HG02884 (cell line): ENCODE measurements around the gene CLDN11.

Source experiments
- ATAC-seq: cut with Tn5 transposase; IDR thresholded peaks from one replicate; pipeline ENCODE4 v1.9.1; 2021; ENCODE audit warnings: mild to moderate bottlenecking, moderate library complexity; ENCODE audit not compliant: unreplicated experiment

CLDN11 gene

DNA sequence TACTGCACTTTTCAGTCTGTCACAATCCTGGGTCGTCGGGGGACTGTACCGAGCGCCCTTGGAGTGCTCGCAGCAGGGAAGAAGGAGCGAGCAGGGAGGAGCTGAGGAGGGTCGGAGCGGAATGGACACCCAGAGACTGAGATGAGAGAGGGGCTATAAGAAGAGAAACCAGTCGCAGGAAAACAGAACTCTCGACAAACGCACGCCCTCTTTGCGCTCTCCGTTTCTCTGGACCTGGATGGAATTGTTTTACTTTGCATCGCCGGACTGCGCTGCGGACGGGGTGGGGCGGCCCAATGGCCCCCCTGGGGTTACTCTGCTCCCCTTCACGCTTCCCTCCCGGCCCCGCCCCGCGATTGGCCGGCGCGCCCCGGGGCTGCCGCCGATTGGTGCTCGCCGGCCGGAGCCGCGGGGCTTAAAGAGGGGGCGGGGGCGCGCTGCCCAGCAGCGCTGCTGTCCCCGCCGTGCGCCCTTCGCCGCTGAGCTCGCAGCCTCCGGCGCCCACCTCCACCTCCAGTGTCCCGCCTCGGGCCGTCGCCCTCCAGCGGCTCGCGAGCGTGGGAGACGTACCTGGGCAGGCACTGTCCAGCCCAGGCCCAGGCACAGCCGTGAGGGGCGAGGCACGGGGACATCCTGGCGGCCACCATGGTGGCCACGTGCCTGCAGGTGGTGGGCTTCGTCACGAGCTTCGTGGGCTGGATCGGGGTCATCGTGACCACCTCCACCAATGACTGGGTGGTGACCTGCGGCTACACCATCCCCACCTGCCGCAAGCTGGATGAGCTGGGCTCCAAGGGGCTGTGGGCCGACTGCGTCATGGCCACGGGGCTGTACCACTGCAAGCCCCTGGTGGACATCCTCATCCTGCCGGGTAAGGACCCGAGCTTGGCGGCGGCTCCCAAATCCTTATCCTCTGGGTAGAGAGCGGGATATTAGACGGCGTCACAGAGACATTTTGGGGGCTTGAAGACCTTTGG lies at the start of gene CLDN11:
Gene CLDN11, plus strand, starts transcription at position 447 of the 977 bp plus-strand sequence. Its CDS starts 199 bp downstream, at position 646.
- ATAC-seq = no peak

DNA sequence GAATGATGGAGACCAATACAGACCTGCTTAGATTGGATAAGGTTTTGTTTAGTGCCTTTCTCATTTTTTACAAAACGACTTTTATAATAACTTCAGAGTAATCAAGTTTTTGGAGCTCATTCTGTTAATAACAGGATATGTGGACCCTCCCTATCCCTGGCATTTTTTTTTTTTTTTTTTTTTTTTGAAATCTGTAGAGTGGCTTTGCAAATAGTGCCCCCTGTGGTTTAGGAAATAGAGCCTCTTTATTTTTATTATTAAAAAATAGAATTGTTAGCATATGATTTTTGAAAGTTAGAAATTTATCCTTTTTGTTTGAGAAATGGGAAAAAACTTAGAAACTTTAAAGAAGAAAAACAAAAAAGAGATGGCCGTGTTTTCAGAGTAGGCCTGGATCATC lies 49.7 kb upstream of the CLDN11 start:
- no peak for ATAC-seq

DNA sequence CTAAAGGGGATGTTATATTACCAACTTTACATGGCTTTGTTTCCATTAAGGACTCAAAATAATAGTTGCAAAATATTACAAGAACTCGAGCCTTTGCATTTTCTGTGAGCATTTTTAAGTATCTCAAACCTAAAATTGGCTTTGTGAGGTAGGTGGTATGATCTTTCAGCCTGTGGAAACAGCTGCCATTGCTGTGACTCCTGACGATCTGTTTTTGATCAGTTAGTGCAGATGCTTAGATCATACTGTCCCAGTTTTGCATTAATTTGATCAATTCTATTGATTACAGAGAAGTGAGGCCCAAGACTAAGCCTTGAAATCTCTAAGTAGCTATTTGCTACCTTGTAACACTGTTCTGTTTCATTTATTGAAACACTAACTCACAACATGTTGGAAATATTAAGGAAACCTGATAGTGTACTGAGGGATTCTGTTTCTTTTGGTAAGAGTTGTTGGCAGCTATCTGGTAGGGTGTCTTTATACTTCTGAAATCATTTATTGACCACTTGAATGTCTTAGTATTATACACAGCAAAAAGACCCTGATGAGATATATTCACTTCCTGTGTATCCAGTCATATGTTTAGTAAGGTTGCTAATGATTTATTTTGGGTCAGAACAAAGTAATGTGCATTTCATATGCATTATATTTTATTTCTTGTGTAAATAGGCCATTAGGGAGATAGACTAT lies 46.3 kb upstream of the CLDN11 start:
- ATAC-seq = no peak

DNA sequence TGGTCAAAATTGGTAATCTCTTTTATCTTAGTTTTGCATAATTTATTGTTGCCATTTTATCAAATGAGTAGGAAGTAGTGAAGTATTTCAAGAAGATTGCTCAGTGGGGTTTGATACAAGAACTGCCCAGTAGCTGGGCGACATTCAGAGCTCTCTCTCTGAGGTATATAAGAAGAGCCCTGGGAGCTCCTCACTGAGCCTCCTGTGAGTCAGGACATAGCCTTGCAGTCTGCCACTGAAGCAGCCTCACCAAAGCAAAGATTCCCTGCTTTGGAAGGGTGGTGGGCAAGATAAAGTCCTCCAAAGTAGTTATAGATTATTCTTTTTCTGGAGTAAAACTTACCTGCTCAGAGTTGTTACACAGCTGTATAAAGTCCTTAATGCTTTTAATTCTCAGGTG lies 35.1 kb upstream of the CLDN11 start:
- ATAC-seq = no peak

DNA sequence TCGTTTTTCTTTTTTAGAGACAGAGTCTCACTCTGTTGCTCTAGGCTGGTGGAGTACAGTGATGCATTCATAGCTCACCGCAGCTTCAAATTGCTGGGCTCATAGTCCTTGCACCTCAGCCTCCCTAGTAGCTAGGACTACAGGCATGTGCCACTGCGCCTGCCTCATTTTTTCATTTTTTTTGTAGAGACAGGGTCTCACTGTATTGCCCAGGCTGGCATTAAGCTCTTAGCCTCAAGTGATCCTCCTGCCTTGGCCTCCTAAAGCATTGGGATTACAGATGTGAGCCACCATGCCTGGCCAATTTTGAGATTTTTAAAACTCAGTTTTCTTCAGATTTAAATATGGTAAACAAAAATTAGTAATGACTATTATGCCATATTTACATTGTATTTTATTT lies 32.2 kb upstream of the CLDN11 start:
- no peak for ATAC-seq

DNA sequence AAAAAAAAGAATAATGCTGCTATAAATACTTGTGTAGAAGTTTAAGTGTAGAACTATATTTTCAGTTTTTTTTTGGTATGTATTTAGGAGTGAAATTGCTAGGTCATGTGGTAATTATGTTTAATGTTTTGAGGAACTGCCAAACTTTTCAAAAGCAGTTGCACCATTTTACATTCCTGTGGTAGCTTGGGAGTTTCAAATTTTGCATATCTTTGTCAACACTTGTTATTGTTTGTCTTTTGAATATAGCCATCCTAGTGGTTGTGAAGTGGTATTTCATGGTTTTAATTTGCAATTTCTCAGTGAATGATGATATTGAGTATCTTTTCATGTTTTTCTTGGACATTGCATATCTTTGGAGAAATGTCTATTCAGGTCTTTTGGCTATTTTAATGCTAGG lies 30.7 kb upstream of the CLDN11 start:
- no peak for ATAC-seq

DNA sequence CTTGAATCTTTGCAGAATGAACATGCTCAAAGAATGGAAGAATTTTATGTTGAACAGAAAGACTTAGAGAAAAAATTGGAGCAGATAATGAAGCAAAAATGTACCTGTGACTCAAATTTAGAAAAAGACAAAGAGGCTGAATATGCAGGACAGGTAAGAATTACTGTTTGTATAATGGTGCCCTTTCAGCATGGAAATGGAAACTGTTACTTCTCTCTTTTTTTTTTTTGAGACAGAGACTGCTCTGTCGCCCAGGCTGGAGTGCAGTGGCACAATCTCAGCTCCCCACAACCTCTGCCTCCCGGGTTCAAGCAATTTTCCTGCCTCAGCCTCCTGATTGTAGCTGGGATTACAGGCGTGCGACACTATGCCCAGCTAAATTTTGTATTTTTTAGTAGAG lies 27.6 kb upstream of the CLDN11 start:
- ATAC-seq = no peak

DNA sequence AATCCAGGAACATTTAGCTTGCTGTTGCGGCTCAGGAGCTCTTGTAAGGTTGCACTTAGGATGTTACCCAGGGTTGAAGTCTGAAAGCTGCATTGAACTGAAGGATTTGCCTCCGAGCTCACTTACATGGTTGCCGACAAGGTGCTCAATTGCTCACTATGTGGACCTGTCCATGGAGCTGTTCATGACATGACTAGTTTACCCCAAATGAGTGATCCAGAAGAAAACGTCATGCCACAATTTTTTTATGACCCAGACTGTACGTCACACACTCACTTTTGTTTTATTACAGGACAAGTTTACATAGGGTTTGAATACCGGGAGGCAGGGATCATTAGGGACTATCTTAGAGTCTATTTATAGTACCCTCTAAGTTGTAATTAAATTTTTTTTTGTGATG lies 21.0 kb upstream of the CLDN11 start:
- ATAC-seq = no peak

DNA sequence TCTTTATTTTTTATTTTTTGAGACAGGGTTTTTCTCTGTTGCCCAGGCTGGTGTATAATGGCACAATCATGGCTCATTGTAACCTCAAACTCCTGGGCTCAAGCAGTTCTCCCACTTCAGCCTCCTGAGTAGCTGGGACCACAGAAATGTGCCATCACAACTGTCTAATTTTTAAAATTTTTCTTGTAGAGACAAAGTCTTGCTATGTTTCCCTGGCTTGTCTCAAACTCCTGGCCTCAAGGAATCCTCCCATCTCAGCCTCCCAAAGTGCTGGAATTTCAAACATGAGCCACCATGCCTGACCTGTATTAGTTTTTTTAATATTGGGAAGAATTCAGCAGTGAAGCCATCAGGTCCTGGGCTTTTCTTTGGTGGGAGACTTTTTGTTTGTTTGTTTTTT lies 13.6 kb upstream of the CLDN11 start:
- no peak for ATAC-seq

DNA sequence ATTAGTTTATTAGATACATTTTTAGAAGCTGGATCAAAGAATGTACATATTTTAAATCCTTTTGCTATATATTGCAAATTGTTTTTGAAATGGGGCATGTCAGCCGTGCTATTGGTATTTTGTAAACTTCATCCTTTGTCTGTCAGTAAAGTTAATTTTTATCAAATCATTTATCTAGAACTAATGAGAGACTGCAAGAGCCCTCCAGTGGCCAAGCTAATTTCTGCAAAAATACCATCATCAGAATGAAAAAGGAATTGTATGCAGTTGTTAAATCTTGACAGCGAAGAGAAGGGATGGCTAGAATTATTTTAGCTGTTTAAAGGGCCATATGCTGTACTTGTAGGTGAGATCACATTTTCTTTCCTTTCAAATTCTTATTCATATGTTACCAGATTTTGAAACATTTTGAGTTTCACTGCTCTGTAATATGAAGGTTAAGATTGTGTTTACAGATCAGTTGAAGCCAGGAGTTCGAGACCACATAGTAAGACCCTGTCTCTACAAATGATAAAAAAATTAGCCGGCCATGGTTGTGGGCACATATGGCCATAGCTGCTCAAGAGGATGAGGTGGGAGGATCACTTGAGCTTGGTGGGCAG lies 8.1 kb upstream of the CLDN11 start:
- no peak for ATAC-seq

DNA sequence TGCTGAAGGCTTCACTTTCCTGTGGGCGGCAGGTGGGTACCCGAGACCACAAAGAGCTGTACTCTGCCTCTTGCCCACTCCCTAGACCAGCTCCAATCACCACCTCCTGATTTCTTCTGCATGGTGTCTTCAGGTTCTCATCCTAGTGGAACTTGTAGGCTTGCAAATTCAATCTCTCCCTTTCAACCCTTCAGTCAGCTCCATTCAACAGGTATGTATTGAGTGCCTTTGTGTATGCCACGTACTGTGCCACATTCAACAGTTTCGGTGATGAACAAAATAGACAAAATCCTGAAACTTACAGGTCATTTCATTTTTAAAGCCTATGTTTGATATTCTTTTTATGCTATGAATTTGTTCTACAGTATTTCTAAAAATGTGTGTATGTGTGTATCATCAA lies 5.4 kb upstream of the CLDN11 start:
- no peak for ATAC-seq

DNA sequence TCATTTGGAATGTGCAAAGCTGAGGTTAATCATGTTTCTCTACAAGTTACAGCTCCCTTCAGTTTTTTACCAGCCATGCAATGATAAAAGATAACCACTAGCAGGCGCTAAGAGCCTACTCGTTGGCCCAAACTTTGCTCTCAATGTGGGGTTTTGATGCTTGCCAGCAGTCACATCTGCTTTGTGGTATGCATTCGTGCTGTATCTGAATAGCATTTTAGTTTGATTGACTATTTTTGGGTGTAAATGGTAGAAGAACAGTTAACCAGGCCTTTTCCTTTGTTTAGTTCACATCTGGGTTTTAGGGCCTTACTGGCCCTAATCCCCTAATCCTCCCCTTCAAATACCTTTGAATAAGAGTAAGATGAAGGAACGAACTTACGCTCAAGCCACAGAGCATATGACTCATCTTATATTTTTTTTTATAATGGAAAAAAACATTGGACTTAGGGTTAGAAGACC lies 4.4 kb upstream of the CLDN11 start:
- peak; percentile 54 for ATAC-seq

DNA sequence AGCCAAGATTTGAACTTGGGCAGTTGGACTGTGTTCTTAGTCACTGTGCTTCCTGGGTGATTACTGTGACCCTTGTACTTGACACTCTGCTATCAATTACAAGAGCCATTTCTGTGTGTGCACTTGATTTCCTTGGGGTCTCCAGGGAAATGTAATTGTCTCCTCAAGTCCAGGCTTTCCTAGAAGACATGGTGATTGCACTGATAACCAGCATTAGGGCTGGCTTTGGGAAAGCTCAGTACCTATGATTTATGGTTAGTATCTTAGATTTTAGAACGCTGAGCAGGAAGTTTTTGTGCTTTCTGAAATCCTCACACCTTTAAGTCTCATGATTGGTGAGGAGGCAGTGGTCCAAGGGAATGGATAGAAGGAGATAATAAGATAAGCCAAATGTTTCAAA lies 1.6 kb upstream of the CLDN11 start:
- ATAC-seq = no peak

DNA sequence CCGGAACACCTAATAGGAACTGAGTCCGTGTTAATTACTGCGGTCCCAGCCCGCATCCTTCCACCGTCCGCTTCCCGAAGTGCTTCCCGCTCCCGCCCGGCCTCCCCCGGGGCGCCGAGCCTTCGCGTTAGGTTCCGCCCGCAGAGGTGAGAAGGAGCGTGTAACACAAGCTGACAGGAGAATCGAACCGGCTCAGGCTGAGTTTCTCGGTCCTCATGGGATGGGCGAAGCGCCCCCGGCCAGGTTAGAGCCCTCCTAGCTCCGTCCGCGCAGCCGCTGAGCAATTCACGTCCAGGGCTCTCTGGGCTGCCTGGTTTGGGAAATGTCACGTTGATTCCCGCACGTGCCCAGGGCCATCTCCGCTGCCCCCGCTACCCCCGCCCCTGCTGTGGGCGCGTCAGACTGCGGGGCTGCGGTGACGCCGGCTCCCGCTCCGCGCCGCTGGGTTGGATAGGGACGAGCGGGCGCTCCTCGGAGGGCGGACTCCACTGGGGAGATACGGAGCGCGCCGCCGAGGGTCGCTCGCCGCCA lies 954 bp downstream of the CLDN11 start:
- no peak for ATAC-seq

DNA sequence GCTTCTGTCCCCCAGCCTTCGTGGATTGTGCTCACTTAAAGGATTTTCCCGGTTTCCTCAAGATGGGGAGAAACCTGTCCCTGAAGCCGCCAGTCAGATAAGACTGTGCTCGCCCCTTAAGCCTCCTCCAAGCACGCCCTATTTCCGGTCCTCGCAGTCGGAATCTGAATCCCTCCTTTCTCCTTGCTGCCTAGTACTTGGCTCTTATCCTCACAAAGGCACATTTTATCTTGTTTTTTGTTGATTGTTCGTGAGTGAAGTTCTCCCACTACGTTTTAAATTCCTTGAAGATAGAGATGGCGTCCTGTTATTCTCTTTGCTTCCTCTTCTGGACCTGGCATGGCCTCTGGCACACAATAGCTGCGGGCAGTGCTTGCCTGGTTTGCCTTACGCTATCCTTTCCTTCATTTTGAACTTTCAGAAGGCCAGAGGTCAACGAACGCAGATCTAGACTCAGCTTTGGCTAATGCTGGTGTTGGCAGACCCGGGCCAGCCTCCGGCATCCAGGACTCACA lies 1.7 kb downstream of the CLDN11 start:
- no peak for ATAC-seq

DNA sequence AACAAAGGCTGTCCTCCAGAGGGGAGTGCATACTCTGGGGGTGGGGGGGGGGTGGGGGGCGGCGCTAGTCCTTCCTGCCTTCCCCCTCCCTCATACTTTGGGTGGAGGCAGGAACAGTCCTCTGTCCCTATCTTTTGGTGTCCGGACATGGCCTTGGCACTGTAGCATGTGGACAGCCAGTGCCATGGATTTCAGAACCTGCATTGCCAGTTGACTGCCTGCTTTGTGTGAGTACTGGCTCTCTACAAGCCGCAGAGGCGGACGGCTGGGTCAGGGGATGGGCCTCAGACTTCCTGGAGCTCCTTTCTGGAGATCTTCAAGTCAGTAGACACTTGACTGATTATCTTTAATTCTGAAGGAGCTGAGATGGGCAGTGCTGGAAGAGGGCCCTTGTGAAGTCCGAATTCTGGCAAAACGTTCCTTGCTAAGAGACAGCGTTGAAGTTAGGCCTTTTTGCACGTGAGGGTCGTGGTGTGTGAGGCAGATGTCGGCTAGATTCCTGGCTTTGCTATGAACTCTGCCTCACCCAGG lies 2.5 kb downstream of the CLDN11 start:
- ATAC-seq = no peak

DNA sequence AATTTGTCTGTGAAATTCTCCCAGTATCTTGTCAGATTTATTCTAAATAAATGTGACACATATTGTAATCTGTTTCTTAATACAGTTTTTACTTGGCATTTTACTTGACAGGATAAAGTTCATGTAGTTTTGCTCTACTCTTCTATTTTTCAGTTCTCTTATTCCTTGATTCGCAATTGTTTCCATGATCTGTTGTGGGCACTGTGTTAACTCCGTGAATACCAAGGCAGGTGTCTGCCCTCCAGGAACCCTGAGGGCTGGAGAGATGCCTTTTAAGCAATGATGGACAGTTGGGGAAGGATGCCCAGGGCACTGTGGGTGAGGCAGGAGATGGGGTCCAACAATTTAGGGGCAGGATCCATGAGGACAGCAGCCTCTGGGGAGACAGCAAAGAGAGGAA lies 3.1 kb downstream of the CLDN11 start:
- ATAC-seq = no peak

DNA sequence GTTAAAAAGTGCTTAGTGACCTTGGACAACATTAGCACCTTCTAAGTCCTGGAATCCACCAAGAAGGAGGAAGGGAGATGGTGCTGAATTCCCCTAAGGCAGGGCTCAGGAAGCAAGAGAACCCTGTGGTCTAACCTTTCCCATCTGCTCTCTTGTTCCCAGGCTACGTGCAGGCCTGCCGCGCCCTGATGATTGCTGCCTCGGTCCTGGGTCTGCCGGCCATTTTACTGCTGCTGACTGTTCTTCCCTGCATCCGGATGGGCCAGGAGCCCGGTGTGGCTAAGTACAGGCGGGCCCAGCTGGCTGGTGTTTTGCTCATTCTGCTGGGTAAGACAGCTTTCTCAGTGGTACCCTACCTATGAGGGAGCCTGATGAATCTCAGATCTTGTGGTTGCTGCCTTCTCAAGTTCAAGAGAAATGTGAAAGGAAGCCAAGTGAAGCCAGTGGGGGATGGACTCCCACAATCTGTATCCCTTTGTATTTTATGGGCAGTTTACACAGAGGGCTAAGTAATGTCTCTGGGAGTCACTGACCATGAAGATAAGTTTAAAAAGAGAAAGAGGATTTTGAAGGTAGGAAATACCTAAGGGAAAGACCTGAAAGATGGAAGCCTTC lies 4.4 kb downstream of the CLDN11 start:
- no peak for ATAC-seq

DNA sequence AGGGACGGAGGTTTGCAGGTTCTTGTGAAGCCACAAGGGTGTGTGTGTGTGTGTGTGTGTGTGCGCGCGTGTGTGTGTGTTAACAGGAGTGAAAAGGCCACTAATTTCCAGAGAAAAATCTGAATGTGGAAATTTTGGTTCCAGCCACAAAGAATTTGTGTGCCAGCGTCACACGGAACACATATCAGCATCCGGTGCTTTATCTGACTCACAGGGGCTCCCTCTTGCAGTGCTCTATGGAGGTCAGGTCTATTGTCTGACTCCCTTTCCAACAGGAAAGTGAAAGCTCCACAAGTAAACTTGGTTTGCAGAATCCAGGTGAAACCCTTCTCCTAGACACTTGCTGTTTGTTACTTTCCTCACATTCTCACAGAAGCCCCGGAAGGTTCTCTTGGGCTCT lies 6.2 kb downstream of the CLDN11 start:
- ATAC-seq = no peak

DNA sequence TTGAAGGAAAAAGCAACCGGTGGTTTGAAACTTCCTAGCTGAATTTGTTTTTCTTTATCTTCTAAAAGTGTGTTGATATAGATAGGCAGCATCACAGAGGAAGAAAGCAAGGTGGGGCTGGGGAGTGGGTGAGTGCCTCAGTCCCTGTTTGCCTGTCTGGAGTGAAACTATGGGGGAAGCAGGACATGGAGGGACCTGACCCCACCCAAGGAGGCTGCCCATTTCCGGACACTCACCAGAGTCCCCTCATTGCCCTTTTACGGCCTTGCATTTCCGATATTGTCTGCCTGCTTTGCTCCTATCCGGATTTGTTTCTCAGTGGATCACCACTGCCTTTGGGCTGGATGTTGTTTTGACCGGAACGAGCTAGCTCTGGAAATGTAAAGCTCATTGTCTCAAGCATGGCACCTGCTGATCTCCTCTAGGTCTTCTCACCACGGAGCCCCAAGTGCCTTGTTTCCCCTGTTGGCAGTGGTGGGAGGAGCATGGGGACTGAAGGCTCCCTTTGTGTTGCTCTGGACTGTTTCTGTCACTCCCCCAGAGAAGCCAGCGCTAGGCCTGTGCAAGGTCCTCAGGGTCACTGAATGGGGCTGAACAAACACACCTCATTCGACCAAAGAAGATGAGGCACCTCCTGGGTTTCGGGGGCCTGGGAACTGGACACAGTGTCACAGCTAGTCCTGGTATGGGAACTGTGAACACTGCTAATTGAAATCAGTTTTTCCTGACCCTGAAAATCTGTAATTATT lies 7.0 kb downstream of the CLDN11 start:
- ATAC-seq = no peak
